NT2/D1 (cell line): Measurements from ENCODE around the gene MAP1LC3A.

ENCODE experiments used
- SUZ12 ChIP-seq: IDR thresholded peaks from 2 replicates; pipeline ENCODE4 v1.6.1; 2011; ENCODE audit not compliant: insufficient read length, insufficient read depth; ENCODE audit errors: extremely low read depth
- YY1 ChIP-seq: IDR thresholded peaks from 2 replicates; pipeline ENCODE4 v1.6.1; 2011; ENCODE audit not compliant: insufficient read length, insufficient read depth
- ZNF274 ChIP-seq: IDR thresholded peaks from 2 replicates; pipeline ENCODE4 v1.6.1; 2011; ENCODE audit warnings: mild to moderate bottlenecking, low read depth, low read length

GRCh38 chr20:34582221-34582620 lies 23.7 kb downstream of the MAP1LC3A start:
- TF ChIP-seq SUZ12 (no peak), YY1 (no peak), ZNF274 (no peak)
